GM12878 (cell line): ENCODE results near the gene CS. TPM values are rescaled to one million over a fixed set of nuclear protein-coding genes. Genes with fewer than 3 reads are reported as not detected.

Experiments
- ATAC-seq: fragments of 200-7000 bp; cut with Tn5 transposase; 3 replicates; pipeline ENCODE4 v1.9.1; 2020; ENCODE audit warnings: mild to moderate bottlenecking, moderate library complexity
- BruUV-seq: library from RNA; stranded (reverse); fragments of 400-500 nt; replicated peaks from 2 replicates; lab custom pipeline; 2021; lab: Mats Ljungman, UMichigan
- CTCF ChIA-PET: fragments of 300-600 bp; sonication (Branson Sonifier 250); formaldehyde crosslinking; extraction: SDS; loops from one replicate; lab custom pipeline; 2021; ENCODE audit warnings: inconsistent platforms; lab: Yijun Ruan, JAX
- POLR2A ChIA-PET: fragments of 350-600 bp; formaldehyde crosslinking; extraction: SDS; loops from one replicate; lab custom pipeline; 2021; ENCODE audit warnings: inconsistent platforms; lab: Charles Lee
- RAD21 ChIA-PET: fragments of 300-600 bp; sonication (Branson Sonifier 250); formaldehyde crosslinking; loops from one replicate; lab custom pipeline; 2023; ENCODE audit warnings: antibody characterized with exemption; ENCODE audit not compliant: unreplicated experiment; lab: Charles Lee
- SMC1A ChIA-PET: fragments of 300-600 bp; sonication (Branson Sonifier 250); formaldehyde crosslinking; loops from one replicate; lab custom pipeline; 2023; ENCODE audit not compliant: unreplicated experiment, uncharacterized antibody; lab: Charles Lee
- DNase-seq: peaks from one replicate; pipeline ENCODE4 v3.0.0-alpha.2; 2011; ENCODE audit warnings: low read depth, low spot score
- FAIRE-seq: peaks from 3 replicates; lab custom pipeline; 2011; peaks lifted over from hg19 to GRCh38; lab: Jason Lieb, UNC
- H2AFZ ChIP-seq: 2 replicates; pipeline ENCODE4 v1.6.0; 2011; ENCODE audit warnings: low read depth, low read length, control low read depth; ENCODE audit not compliant: control insufficient read depth
- H3K27ac ChIP-seq: 2 replicates; pipeline ENCODE4 v1.5.1; 2011; ENCODE audit warnings: control low read depth; ENCODE audit not compliant: control insufficient read depth, insufficient read depth
- H3K27me3 ChIP-seq, 2 experiments: replicated peaks in 1 of 2; 2 replicates each; pipeline versions ENCODE4 v1.6.0 to v1.6.1; 2011; ENCODE audit warnings: low read length in 1 of 2; ENCODE audit not compliant: control insufficient read depth in 2 of 2, insufficient read depth in 2 of 2
- H3K36me3 ChIP-seq, 2 experiments: 2 replicates each; pipeline ENCODE4 v1.5.1; 2011; ENCODE audit warnings: low read length in 1 of 2; ENCODE audit not compliant: control insufficient read depth in 2 of 2, insufficient read depth in 2 of 2
- H3K4me1 ChIP-seq: 2 replicates; pipeline ENCODE4 v1.6.1; 2011; ENCODE audit warnings: mild to moderate bottlenecking, low read length, moderate library complexity, mixed read lengths; ENCODE audit not compliant: control insufficient read depth, insufficient read depth
- H3K4me2 ChIP-seq: 2 replicates; pipeline ENCODE4 v1.6.0; 2011; ENCODE audit warnings: control low read depth; ENCODE audit not compliant: control insufficient read depth, insufficient read depth
- H3K4me3 ChIP-seq: fragments of 200-600 bp; sonication (generic); 2 replicates; pipeline ENCODE4 v1.5.1; 2016
- H3K79me2 ChIP-seq: 2 replicates; pipeline ENCODE4 v1.6.0; 2011; ENCODE audit warnings: low read length; ENCODE audit not compliant: control insufficient read depth, insufficient read depth
- H3K9ac ChIP-seq: 2 replicates; pipeline ENCODE4 v1.8.0; 2011; ENCODE audit warnings: low read length, control low read depth, mixed read lengths; ENCODE audit not compliant: control insufficient read depth, insufficient read depth
- H3K9me3 ChIP-seq: replicated peaks from 3 replicates; pipeline ENCODE4 v1.5.1; 2011; ENCODE audit warnings: mild to moderate bottlenecking, low read length; ENCODE audit not compliant: control insufficient read depth, insufficient read depth
- H4K20me1 ChIP-seq: 2 replicates; pipeline ENCODE4 v1.6.0; 2011; ENCODE audit not compliant: control insufficient read depth, insufficient read depth
- BACH1 ChIP-seq: fragments of 450-650 bp; IDR thresholded peaks from 2 replicates; pipeline ENCODE4 v1.6.1; 2017; ENCODE audit warnings: mild to moderate bottlenecking, borderline replicate concordance
- BMI1 ChIP-seq: fragments of 450-650 bp; IDR thresholded peaks from 2 replicates; pipeline ENCODE4 v1.6.1; 2016; ENCODE audit warnings: mild to moderate bottlenecking, moderate library complexity, borderline replicate concordance
- CTCF ChIP-seq, 3 experiments: IDR thresholded peaks in 2 of 3; conservative IDR thresholded peaks in 1 of 3; 2 replicates each; pipeline ENCODE4 v1.5.1; 2011; ENCODE audit warnings: low read depth in 3 of 3, low read length in 3 of 3, mild to moderate bottlenecking in 3 of 3, control low read depth in 2 of 3, moderate library complexity in 2 of 3, inconsistent platforms in 1 of 3, mixed read lengths in 1 of 3; ENCODE audit not compliant: control insufficient read depth in 2 of 3, insufficient read depth in 1 of 3; ENCODE audit errors: extremely low read depth in 1 of 3
- EED ChIP-seq: sonication (generic); IDR thresholded peaks from 2 replicates; pipeline ENCODE4 v1.6.1; 2016; ENCODE audit warnings: antibody characterized with exemption, low read depth
- KDM1A ChIP-seq: fragments of 200-600 bp; sonication (generic); IDR thresholded peaks from 2 replicates; pipeline ENCODE4 v1.6.1; 2016; ENCODE audit warnings: borderline replicate concordance
- POLR2AphosphoS2 ChIP-seq: IDR thresholded peaks from 2 replicates; pipeline ENCODE4 v1.6.1; 2011; ENCODE audit warnings: low read depth, mild to moderate bottlenecking, low read length, improper control_type of control experiment, moderate library complexity
- PRDM15 ChIP-seq: fragments of 450-650 bp; formaldehyde crosslinking; IDR thresholded peaks from 2 replicates; pipeline ENCODE4 v1.4.0; 2020; ENCODE audit warnings: mild to moderate bottlenecking, moderate library complexity
- SMC3 ChIP-seq: IDR thresholded peaks from 2 replicates; pipeline ENCODE4 v1.6.1; 2011; ENCODE audit warnings: low read length, improper control_type of control experiment, borderline replicate concordance
- WGBS: methylation state at CpG from one replicate; pipeline ENCODE4 v1.1.6; 2016; ENCODE audit warnings: low lambda C conversion rate; ENCODE audit not compliant: insufficient replicate concordance, insufficient coverage; ENCODE audit errors: missing lambda C conversion rate; 5-methylcytosine and 5-hydroxymethylcytosine counted together
- in situ Hi-C: fragments of 300-500 bp; cut with MboI; formaldehyde crosslinking; loops from 9 replicates; pipeline ENCODE4 v1.14.3; 2018; ENCODE audit warnings: mixed read lengths
- intact Hi-C: fragments of 100-400 bp; cut with micrococcal nuclease; formaldehyde crosslinking; loops from one replicate; pipeline ENCODE4 v1.14.2; 2022; ENCODE audit not compliant: unreplicated experiment
- polyA plus RNA-seq, 11 experiments: library from polyadenylated mRNA; depleted of rRNA in 4 of 11; unstranded in 6 of 11; stranded (reverse) in 5 of 11; fragments of >200 nt; fragmentation: Nextera tagmentation in 4 of 11; fragmentation: Illumina TruSeq in 1 of 11; extraction: Ambion mirVana in 4 of 11; extraction: Trizol in 1 of 11; gene quantifications; 1 replicate in 1 of 11; 2 replicates in 10 of 11; pipeline versions ENCODE4 v1.2.1 to v1.2.3, GENCODE V29; 2011 to 2016; ENCODE audit warnings: inconsistent platforms in 2 of 11, missing spikeins in 2 of 11, low read depth in 1 of 11
- total RNA-seq, 4 experiments: library from RNA; depleted of rRNA in 3 of 4; stranded (reverse); fragments of >200 nt in 3 of 4; fragmentation: Illumina TruSeq in 1 of 4; extraction: Trizol in 1 of 4; gene quantifications; 2 replicates each; pipeline versions ENCODE4 v1.2.1 to v1.2.3, GENCODE V29; 2013 to 2021

CS gene
- total and polyA plus RNA-seq, 10 of the 15 experiments (the other 5 are each of a cell fraction or from before 2014, with no cell fraction given): 64.9 to 276 (median 139) TPM

GRCh38 chr12:56271031-56271430 is 29.1 kb downstream of the CS start:
- no peak overlapping the region for H2AFZ ChIP-seq
- ChIA-PET RAD21 (interaction anchor here (1.6 kb wide), 1 partner anchor 193 kb away, joined by 5 read pairs; no protein-coding TSS in a partner anchor), CTCF (interaction anchor here (0.6 to 1.2 kb wide), 4 partner anchors 40 to 193 kb away, joined by 3 to 5 read pairs (median 4); no protein-coding TSS in a partner anchor), SMC1A (interaction anchor here (1.0 to 1.2 kb wide), 2 partner anchors 16 to 67 kb away, joined by 3 to 4 read pairs; no protein-coding TSS in a partner anchor)
- no peak overlapping the region for H3K4me3 ChIP-seq
- H3K36me3 ChIP-seq: peaks cover 14% of the 10 kb centered on the region in 2 experiments; a peak in 3 of 4 replicates
- H3K9me3 ChIP-seq: no peaks in the 10 kb centered on the region
- 7% methylated on average over 1 of the region's 1 CpG for WGBS
- no TSS peak for BruUV-seq
- ATAC-seq (peak; percentile 26), FAIRE-seq (no peak)
- in situ Hi-C loops (no loop called here), intact Hi-C loops (no loop called here)
- no peak overlapping the region for H3K27ac ChIP-seq
- H4K20me1 ChIP-seq: no peaks in the 10 kb centered on the region
- H3K27me3 ChIP-seq: no peaks in the 10 kb centered on the region
- H3K4me2 ChIP-seq: no peak overlapping the region
- TF ChIP-seq EED (no peak), POLR2AphosphoS2 (no peak), CTCF (IDR thresholded peaks at IDR 0.05 in 2 of 3, conservative IDR thresholded peaks at IDR 0.05 in 1 of 3; ENCODE audit: control insufficient read depth in 2 of 3, extremely low read depth in 1 of 3, insufficient read depth in 1 of 3, low read depth in 3 of 3, low read length in 3 of 3) (peak; percentile 43 to 62 (median 51); a peak in 5 of 6 replicates), SMC3 (peak; percentile 36; the same call in 1 of the 2 replicates), BACH1 (no peak), BMI1 (no peak), KDM1A (no peak), PRDM15 (CRISPR knock-in tag) (no peak)
- TF ChIP-seq, all 136 proteins: peak for 2
- Histone ChIP-seq H3K9ac (no peak overlapping the region), H3K4me1 (peaks cover 4% of the 10 kb centered on the region), H3K79me2 (no peaks in the 10 kb centered on the region)
- POLR2A ChIA-PET: no interaction called here
- DNase-seq: no peak
